NCI-H526 (cell line): ENCODE results near the gene NECTIN4.
"Not testable (repeated sequence)": the region's sequence is repeated elsewhere in the genome, so short reads cannot be mapped to it uniquely, and the experiment has no call there.

Experiments used
- DNase-seq, 2 experiments: peaks; one replicate each; lab custom pipeline; 2025; lab: John Stamatoyannopoulos, UW

The NECTIN4 gene

GRCh38 chr1:161054232-161054631 lies 35.1 kb downstream of the NECTIN4 start:
- DNase-seq = no peak

GRCh38 chr1:161052899-161053298 lies 36.5 kb downstream of the NECTIN4 start:
- DNase-seq = no peak

GRCh38 chr1:161051219-161051618 lies 38.1 kb downstream of the NECTIN4 start:
- no peak for DNase-seq

- DNase-seq = no peak
Observed at GRCh38 chr1:161048949-161049722, 40.2 kb downstream of the NECTIN4 start.

- no peak for DNase-seq
Observed at GRCh38 chr1:161047436-161048420, 41.6 kb downstream of the NECTIN4 start.

GRCh38 chr1:161046605-161047228 lies 42.6 kb downstream of the NECTIN4 start:
- no peak for DNase-seq

- peak; percentile 99 for DNase-seq
Observed at GRCh38 chr1:161045736-161046604, 43.4 kb downstream of the NECTIN4 start, which contains the start of gene USF1. Gene USF1 (minus strand): TSS chr1:161045977. CDS start chr1:161043275, 2,702 bp downstream.

GRCh38 chr1:161044908-161045735 lies 44.2 kb downstream of the NECTIN4 start:
- DNase-seq = peak; percentile 85 to 92

- no peak for DNase-seq
Observed at GRCh38 chr1:161044535-161044907, 44.8 kb downstream of the NECTIN4 start.

- no peak for DNase-seq
Observed at GRCh38 chr1:161039546-161039945, 49.8 kb downstream of the NECTIN4 start.

GRCh38 chr1:161039154-161039545 lies 50.2 kb downstream of the NECTIN4 start:
- DNase-seq = no peak

- peak; percentile 75 to 95 for DNase-seq
Observed at GRCh38 chr1:161038523-161039153, 50.7 kb downstream of the NECTIN4 start, which contains the start of gene TSTD1. Gene TSTD1 (minus strand): TSS chr1:161038964. CDS start chr1:161038889, 75 bp downstream.

- DNase-seq = peak in 1 of 2 experiments; percentile 36
Observed at GRCh38 chr1:161037661-161038522, 51.5 kb downstream of the NECTIN4 start.

GRCh38 chr1:161033751-161034150 lies 55.6 kb downstream of the NECTIN4 start:
- DNase-seq = no peak

GRCh38 chr1:161032409-161032808 lies 56.9 kb downstream of the NECTIN4 start:
- no peak for DNase-seq

GRCh38 chr1:161031874-161032273 lies 57.5 kb downstream of the NECTIN4 start:
- DNase-seq = no peak

GRCh38 chr1:161029466-161029865 lies 59.9 kb downstream of the NECTIN4 start:
- not testable (repeated sequence) for DNase-seq

- DNase-seq = not testable (repeated sequence)
Observed at GRCh38 chr1:161026954-161027353, 62.4 kb downstream of the NECTIN4 start.

GRCh38 chr1:161022432-161022831 lies 66.9 kb downstream of the NECTIN4 start:
- not testable (repeated sequence) for DNase-seq
